ENCODE results near the gene CRNN. TPM values are rescaled to one million over a fixed set of nuclear protein-coding genes. Genes with fewer than 3 reads are reported as not detected.

CRNN gene
- total RNA-seq (2013; cell fraction: nucleolus; rRNA removed) = not detected in 2 replicates
- not detected in 2 replicates for total RNA-seq (2014; rRNA removed)
- total RNA-seq (2014; rRNA removed; fragmentation: Illumina TruSeq; extraction: Trizol) = not detected in 2 replicates
- total RNA-seq (2021) = not detected in 2 replicates
- not detected for polyA plus RNA-seq (2011; ENCODE audit: low read depth)
- not detected in 2 replicates for polyA plus RNA-seq (2011; rRNA removed)
- polyA plus RNA-seq (2011; cell fraction: cytosol; rRNA removed) = not detected in 2 replicates
- not detected in 2 replicates for polyA plus RNA-seq (2011; cell fraction: nucleus; rRNA removed)
- polyA plus RNA-seq (2012) = not detected in 2 replicates
- polyA plus RNA-seq (2014; fragmentation: Illumina TruSeq; extraction: Trizol) = not detected in 2 replicates
- not detected for polyA plus RNA-seq (2014; fragmentation: Nextera tagmentation; extraction: Ambion mirVana)
- polyA plus RNA-seq (2014; rRNA removed) = not detected in 2 replicates
- not detected for polyA plus RNA-seq (2016; fragmentation: Nextera tagmentation; extraction: Ambion mirVana)
- polyA minus RNA-seq (2011; rRNA and poly(A)+ RNA removed) = not detected in 2 replicates
- polyA minus RNA-seq (2011; cell fraction: cytosol; rRNA and poly(A)+ RNA removed) = not detected in 2 replicates
- polyA minus RNA-seq (2011; cell fraction: nucleus; rRNA and poly(A)+ RNA removed) = not detected in 2 replicates
- not detected for Bru-seq, nascent RNA
- BruChase-seq, experiment 1, labeled RNA remaining after a 6-hour chase = not detected
- BruChase-seq, experiment 2, labeled RNA remaining after a 2-hour chase = not detected
- long read RNA-seq, experiment 1 = 0 reads
- long read RNA-seq, experiment 2 = 0 reads

GRCh38 chr1:152413909-152414308 lies at the start of gene CRNN:
Gene CRNN, minus strand, starts transcription at chr1:152414263. Its CDS starts 2,030 bp downstream, at chr1:152412233.
- RAD21 ChIA-PET (ENCODE audit: unreplicated experiment) = no interaction called here
- H2AFZ ChIP-seq (ENCODE audit: control insufficient read depth, low read depth, low read length) = no peak within 1 kb of the TSS
- intact Hi-C loops (cut with micrococcal nuclease; ENCODE audit: unreplicated experiment) = no loop called here

More at GRCh38 chr1:152413909-152414308, at the start of gene CRNN:
- H3K4me1 ChIP-seq (ENCODE audit: control insufficient read depth, insufficient read depth, low read length) = no peaks in the 10 kb centered on the region
- CTCF ChIA-PET = interaction anchor here (1.5 kb wide), 1 partner anchor 46 kb away, joined by 4 read pairs; no protein-coding TSS in a partner anchor
- no peak within 1 kb of the TSS for H3K9ac ChIP-seq (ENCODE audit: control insufficient read depth, insufficient read depth, low read length)
- no peaks in the 10 kb centered on the region for H4K20me1 ChIP-seq (ENCODE audit: control insufficient read depth, insufficient read depth)
- POLR2A ChIA-PET = no interaction called here
- H3K4me3 ChIP-seq = no peak within 1 kb of the TSS
- TF ChIP-seq SMAD1 (IDR thresholded peaks at IDR 0.05; ENCODE audit: low read depth, partially characterized antibody) = no peak
- TF ChIP-seq MXI1 (IDR thresholded peaks at IDR 0.05; ENCODE audit: low read depth, low read length) = no peak
- no peak for TF ChIP-seq NFYB (IDR thresholded peaks at IDR 0.05; ENCODE audit: insufficient read depth, low read depth, low read length)
- no peak for TF ChIP-seq STAT1 (conservative IDR thresholded peaks at IDR 0.05)
- no peak for TF ChIP-seq SPI1 (IDR thresholded peaks at IDR 0.05; ENCODE audit: borderline replicate concordance, insufficient read depth, low read depth, low read length)
- no peak for TF ChIP-seq CBFB (IDR thresholded peaks at IDR 0.05; ENCODE audit: low read depth)
- TF ChIP-seq PBX3 (IDR thresholded peaks at IDR 0.05; ENCODE audit: insufficient replicate concordance, low read depth, low read length) = no peak
- TF ChIP-seq SRF (IDR thresholded peaks at IDR 0.05; ENCODE audit: low read depth in 2 of 2, low read length in 2 of 2) = no peak
- TF ChIP-seq POLR2AphosphoS2 (IDR thresholded peaks at IDR 0.05; ENCODE audit: low read depth, low read length) = no peak
- no peak for TF ChIP-seq MTA3 (IDR thresholded peaks at IDR 0.05; ENCODE audit: borderline replicate concordance, low read length)
- TF ChIP-seq SREBF1 (IDR thresholded peaks at IDR 0.05; ENCODE audit: low read length) = no peak
- TF ChIP-seq ASH2L (IDR thresholded peaks at IDR 0.05; ENCODE audit: borderline replicate concordance, low read depth) = no peak
- TF ChIP-seq MLLT1 (IDR thresholded peaks at IDR 0.05) = no peak
- no peaks in the 10 kb centered on the region for H3K9me3 ChIP-seq (replicated peaks; ENCODE audit: control insufficient read depth, insufficient read depth, low read length)
- no peak within 1 kb of the TSS for H3K27ac ChIP-seq (ENCODE audit: control insufficient read depth, insufficient read depth)
- no peaks in the 10 kb centered on the region for H3K79me2 ChIP-seq (ENCODE audit: control insufficient read depth, insufficient read depth, low read length)
- no peak within 1 kb of the TSS for H3K4me2 ChIP-seq (ENCODE audit: control insufficient read depth, insufficient read depth)
- ATAC-seq (no peak), DNase-seq (ENCODE audit: low read depth, low spot score) (no peak), FAIRE-seq (no peak)
- 16% methylated on average over 3 of the region's 3 CpGs for WGBS (ENCODE audit: insufficient coverage, insufficient replicate concordance, low lambda C conversion rate, missing lambda C conversion rate)
- BruUV-seq (replicated peaks) = no TSS peak
- H3K36me3 ChIP-seq (ENCODE audit: control insufficient read depth in 2 of 2, insufficient read depth in 2 of 2, low read length in 1 of 2) = no peaks in the 10 kb centered on the region
- in situ Hi-C loops (cut with MboI) = no loop called here
- SMC1A ChIA-PET (ENCODE audit: uncharacterized antibody, unreplicated experiment) = no interaction called here
- H3K27me3 ChIP-seq (replicated peaks in 1 of 2; ENCODE audit: control insufficient read depth in 2 of 2, insufficient read depth in 2 of 2, low read length in 1 of 2) = no peaks in the 10 kb centered on the region; a peak in 1 of 4 replicates

Measured in GM12878 (cell line).